ENCODE results near the gene FDXACB1.
"Not testable (repeated sequence)": the region's sequence is repeated elsewhere in the genome, so short reads cannot be mapped to it uniquely, and the experiment has no call there.

FDXACB1 gene

GRCh38 chr11:111905411-111905810 lies 26.4 kb upstream of the FDXACB1 start:
- no peak for TF ChIP-seq CTCF (IDR thresholded peaks at IDR 0.05; ENCODE audit: low read depth, low read length)
- no peaks in the 10 kb centered on the region for H3K9me3 ChIP-seq (ENCODE audit: severe bottlenecking)
- no peak for DNase-seq
- no peaks in the 10 kb centered on the region for H3K36me3 ChIP-seq
- no peak overlapping the region for H3K27ac ChIP-seq
- H3K27me3 ChIP-seq (ENCODE audit: insufficient read depth, low read depth, severe bottlenecking) = no peaks in the 10 kb centered on the region
- H3K4me3 ChIP-seq (ENCODE audit: low read depth, low read length) = no peak overlapping the region

GRCh38 chr11:111886844-111887243 lies 7.9 kb upstream of the FDXACB1 start:
- no peak overlapping the region for H3K27ac ChIP-seq
- H3K9me3 ChIP-seq (ENCODE audit: severe bottlenecking) = no peaks in the 10 kb centered on the region
- TF ChIP-seq CTCF (IDR thresholded peaks at IDR 0.05; ENCODE audit: low read depth, low read length) = no peak
- H3K27me3 ChIP-seq (ENCODE audit: insufficient read depth, low read depth, severe bottlenecking) = no peaks in the 10 kb centered on the region
- H3K4me3 ChIP-seq (ENCODE audit: low read depth, low read length) = no peak overlapping the region
- DNase-seq = no peak
- no peaks in the 10 kb centered on the region for H3K36me3 ChIP-seq

GRCh38 chr11:111886032-111886431 lies 7.1 kb upstream of the FDXACB1 start:
- TF ChIP-seq CTCF (IDR thresholded peaks at IDR 0.05; ENCODE audit: low read depth, low read length) = no peak
- H3K4me3 ChIP-seq (ENCODE audit: low read depth, low read length) = no peak overlapping the region
- DNase-seq = no peak
- H3K27ac ChIP-seq = no peak overlapping the region
- H3K36me3 ChIP-seq = no peaks in the 10 kb centered on the region
- no peaks in the 10 kb centered on the region for H3K27me3 ChIP-seq (ENCODE audit: insufficient read depth, low read depth, severe bottlenecking)
- H3K9me3 ChIP-seq (ENCODE audit: severe bottlenecking) = no peaks in the 10 kb centered on the region

GRCh38 chr11:111885053-111885452 lies 6.1 kb upstream of the FDXACB1 start:
- H3K4me3 ChIP-seq (ENCODE audit: low read depth, low read length); H3K27ac ChIP-seq; H3K36me3 ChIP-seq; DNase-seq; H3K27me3 ChIP-seq (ENCODE audit: insufficient read depth, low read depth, severe bottlenecking); H3K9me3 ChIP-seq (ENCODE audit: severe bottlenecking): not testable (repeated sequence)

GRCh38 chr11:111882202-111882601 lies 3.2 kb upstream of the FDXACB1 start:
- H3K27me3 ChIP-seq (ENCODE audit: insufficient read depth, low read depth, severe bottlenecking) = no peaks in the 10 kb centered on the region
- no peak overlapping the region for H3K27ac ChIP-seq
- no peak overlapping the region for H3K4me3 ChIP-seq (ENCODE audit: low read depth, low read length)
- no peaks in the 10 kb centered on the region for H3K9me3 ChIP-seq (ENCODE audit: severe bottlenecking)
- no peak for TF ChIP-seq CTCF (IDR thresholded peaks at IDR 0.05; ENCODE audit: low read depth, low read length)
- H3K36me3 ChIP-seq = no peaks in the 10 kb centered on the region
- DNase-seq = no peak

- H3K9me3 ChIP-seq (ENCODE audit: severe bottlenecking) = no peaks in the 10 kb centered on the region
- no peak for TF ChIP-seq CTCF (IDR thresholded peaks at IDR 0.05; ENCODE audit: low read depth, low read length)
- H3K4me3 ChIP-seq (ENCODE audit: low read depth, low read length) = peak overlapping the region; percentile 92
- DNase-seq = no peak
- H3K36me3 ChIP-seq = no peaks in the 10 kb centered on the region
- peak overlapping the region; percentile 98 for H3K27ac ChIP-seq
- H3K27me3 ChIP-seq (ENCODE audit: insufficient read depth, low read depth, severe bottlenecking) = no peaks in the 10 kb centered on the region
These were observed 634 bp upstream of the FDXACB1 start for GRCh38 chr11:111879637-111879960.
